Epithelial cell of proximal tubule (primary cell): ENCODE data around the gene MYO3B. TPM values are rescaled to one million over a fixed set of nuclear protein-coding genes. Genes with fewer than 3 reads are reported as not detected.

ENCODE experiments used
- DNase-seq: peaks from one replicate; pipeline ENCODE4 v3.0.0-alpha.2; 2011; ENCODE audit warnings: low read depth
- H3K4me3 ChIP-seq: 2 replicates; pipeline ENCODE4 v1.5.1; 2011; ENCODE audit warnings: low read depth, mild to moderate bottlenecking, low read length
- total RNA-seq: library from RNA; depleted of rRNA; stranded (reverse); fragments of >200 nt; gene quantifications from 2 replicates; pipeline ENCODE4 v1.2.3, GENCODE V29; 2015
- TF ChIP-seq, protein P1 (sequence below): conservative IDR thresholded peaks from 2 replicates; pipeline ENCODE4 v1.5.1; 2012; ENCODE audit warnings: low read depth, mild to moderate bottlenecking, low read length

MYO3B gene
- total RNA-seq, 1 donor from 2014 or later: 0.35 TPM

DNA sequence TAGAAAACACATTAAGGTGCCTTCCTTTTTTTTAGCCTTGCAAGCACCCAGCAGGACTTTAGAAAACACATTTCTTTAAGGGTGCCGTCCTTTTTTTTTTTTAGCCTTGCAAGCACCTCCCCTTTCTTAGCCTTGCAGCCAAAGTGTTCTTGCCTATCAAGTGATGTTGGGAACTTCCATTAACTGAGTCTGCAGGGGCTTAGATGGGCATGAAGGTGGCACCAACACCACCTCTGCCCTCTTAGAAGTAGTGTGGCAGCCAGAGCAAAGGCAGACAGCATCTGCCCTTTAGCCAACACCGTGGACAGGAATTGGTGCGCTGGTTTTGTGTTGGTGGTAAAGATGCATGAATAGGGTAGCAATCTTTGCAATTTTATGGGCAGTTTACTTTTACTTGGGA is 325.6 kb downstream of the MYO3B start:
- H3K4me3 ChIP-seq: no peak overlapping the region
- no peak for DNase-seq
- TF ChIP-seq, protein P1, sequence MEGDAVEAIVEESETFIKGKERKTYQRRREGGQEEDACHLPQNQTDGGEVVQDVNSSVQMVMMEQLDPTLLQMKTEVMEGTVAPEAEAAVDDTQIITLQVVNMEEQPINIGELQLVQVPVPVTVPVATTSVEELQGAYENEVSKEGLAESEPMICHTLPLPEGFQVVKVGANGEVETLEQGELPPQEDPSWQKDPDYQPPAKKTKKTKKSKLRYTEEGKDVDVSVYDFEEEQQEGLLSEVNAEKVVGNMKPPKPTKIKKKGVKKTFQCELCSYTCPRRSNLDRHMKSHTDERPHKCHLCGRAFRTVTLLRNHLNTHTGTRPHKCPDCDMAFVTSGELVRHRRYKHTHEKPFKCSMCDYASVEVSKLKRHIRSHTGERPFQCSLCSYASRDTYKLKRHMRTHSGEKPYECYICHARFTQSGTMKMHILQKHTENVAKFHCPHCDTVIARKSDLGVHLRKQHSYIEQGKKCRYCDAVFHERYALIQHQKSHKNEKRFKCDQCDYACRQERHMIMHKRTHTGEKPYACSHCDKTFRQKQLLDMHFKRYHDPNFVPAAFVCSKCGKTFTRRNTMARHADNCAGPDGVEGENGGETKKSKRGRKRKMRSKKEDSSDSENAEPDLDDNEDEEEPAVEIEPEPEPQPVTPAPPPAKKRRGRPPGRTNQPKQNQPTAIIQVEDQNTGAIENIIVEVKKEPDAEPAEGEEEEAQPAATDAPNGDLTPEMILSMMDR: no peak

DNA sequence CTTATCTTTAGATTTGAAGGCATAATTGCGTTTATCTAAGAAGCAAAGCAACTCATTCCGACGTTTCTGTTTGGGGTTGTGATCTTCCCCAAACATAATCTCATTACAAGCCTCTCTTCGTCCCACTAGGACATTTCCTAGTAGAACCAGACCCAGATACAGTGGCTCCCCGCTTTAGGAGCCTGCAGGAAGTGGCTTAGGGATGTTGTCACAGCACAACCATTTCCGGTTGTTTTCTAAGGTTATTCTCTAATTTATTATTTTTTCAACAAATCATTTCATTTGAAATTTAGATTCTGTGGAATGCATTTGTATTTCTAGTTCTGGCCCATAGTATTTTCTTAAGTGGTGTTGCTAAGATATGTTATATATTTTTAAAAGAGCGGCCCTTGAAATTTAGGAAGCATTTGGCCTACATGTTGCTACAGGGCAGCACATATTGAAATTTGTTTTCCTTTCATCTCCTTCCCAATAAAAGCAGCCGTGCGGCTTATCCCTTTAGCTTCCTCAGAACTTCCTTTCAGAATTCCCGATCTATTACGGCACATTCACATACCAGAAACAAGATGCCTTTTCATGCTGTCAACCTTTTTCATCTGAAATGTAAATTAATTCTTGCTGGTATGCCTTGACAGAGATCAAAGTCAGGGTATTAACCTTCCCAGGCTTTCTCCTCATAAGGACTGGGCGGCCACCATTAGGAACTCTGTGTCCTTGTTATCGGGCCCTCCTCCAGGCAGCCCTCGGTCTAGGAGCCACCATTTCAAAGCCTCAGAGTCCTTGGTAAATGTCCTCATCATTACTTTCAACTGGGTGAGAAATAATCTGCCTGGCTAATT is 326.2 kb downstream of the MYO3B start:
- H3K4me3 ChIP-seq: no peak overlapping the region
- TF ChIP-seq, protein P1: no peak
- no peak for DNase-seq

DNA sequence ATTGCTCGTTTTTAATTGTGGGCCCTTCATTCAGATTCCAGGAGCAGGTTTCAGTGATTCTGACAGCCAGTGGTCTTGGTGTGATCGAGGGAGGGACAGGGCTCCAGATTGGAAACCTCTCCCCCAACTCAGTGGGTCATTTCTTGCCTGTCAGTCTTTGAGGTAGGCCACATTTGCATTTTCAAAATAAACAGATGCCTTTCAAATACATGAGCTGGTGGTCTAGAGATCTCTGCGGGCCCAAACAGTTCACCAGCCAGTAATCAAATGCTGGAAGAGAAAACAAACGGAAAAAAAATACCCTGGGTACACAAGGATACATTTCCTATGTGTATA is 326.8 kb downstream of the MYO3B start:
- no peak overlapping the region for H3K4me3 ChIP-seq
- TF ChIP-seq, protein P1: no peak
- no peak for DNase-seq

DNA sequence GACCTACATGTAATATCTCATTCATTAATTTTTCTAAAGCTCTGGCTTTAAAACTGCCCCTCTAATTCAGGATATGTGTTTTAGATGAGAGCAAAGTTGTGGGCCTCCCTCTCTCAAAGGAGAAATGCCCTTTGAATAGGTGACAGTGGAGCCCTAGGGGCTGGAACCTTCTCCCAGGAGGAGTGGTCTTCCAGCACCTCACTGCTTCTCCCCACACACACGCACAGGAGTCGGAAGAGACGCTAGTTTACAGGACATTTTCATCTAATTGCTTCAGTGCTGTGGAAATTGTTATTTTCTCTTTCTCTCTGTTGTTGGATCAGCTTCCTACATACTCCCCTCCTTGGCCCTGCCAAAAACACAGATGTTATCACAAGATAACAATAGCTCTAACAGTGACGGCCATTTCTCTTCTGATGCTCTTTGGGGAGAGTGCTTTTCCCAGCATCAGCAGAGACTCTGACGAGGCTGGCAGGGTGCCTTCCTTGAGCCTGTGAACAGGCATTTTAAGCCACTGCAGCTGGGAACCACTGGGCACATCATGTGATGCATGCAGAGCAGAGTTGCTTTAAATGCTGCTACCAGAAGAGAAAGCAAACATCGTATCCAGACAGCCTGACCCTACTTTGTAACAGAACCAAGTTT is 327.8 kb downstream of the MYO3B start:
- DNase-seq: no peak
- TF ChIP-seq, protein P1: no peak
- no peak overlapping the region for H3K4me3 ChIP-seq

DNA sequence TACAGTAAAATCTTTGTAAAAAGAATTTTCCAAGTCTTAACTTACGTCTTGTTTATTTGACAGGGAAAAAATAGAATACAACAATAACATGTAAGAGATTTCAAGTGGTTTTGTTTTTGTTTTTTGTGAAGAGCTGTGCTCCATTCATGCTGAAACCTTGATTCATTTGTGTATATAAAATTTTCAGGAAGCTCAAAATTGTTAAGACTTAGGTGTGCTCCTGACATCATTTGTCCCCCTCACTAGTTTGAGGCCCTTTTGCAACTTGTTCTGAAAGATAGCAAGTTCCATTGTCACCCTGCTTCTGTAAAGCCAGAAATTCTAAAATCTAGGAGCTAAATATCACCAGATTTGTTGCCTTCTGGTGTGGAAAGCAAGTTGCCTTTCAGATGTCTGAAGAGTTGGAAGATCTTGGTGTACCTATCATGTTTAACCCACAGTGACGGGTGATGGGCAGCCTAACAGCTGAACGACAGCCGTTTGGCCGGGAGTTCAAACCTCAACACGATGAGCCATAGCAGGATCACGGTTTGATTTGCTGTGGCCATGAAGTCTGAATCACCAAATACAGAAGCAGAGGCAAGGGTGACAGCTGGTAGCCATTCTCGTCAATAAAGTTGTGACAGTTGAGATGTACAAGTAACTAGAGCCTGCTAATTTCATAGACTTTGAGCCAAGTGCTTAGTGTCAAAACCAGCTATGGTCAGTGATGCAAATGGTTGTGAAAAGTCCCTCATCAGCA is 331.7 kb downstream of the MYO3B start:
- H3K4me3 ChIP-seq: no peak overlapping the region
- DNase-seq: no peak
- TF ChIP-seq, protein P1: no peak

DNA sequence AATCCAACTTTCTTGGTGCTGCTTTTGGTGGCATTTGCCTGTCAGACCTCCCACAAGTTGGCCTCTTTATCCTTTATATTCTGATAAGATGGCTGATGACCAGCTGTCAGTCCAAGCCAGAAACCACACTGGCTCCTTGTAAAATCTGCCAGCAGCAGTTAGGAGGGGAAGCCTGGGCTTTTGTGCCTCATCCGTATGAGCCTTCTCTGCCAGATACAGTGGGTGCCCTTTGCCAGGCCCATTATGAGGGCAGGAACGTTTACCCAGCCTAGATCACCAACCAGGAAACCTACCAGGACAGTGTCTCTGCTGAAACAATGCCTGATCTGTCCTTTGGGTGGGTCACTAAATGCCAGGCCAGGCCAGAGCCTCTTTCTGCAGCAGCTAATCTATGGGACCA is 334.3 kb downstream of the MYO3B start:
- TF ChIP-seq, protein P1: no peak
- H3K4me3 ChIP-seq: no peak overlapping the region

More for the DNA sequence above, 334.3 kb downstream of the MYO3B start:
- no peak for DNase-seq
